Measurements from ENCODE around the gene RAC2. TPM values are rescaled to one million over a fixed set of nuclear protein-coding genes. Genes with fewer than 3 reads are reported as not detected.

RAC2 gene
- total and polyA plus RNA-seq, 2 of the 8 experiments (the other 6 are each of a cell fraction or from before 2014, with no cell fraction given): 2.3 to 4.3 TPM

- TF ChIP-seq CTBP2 (IDR thresholded peaks at IDR 0.05; ENCODE audit: borderline replicate concordance, insufficient read depth, insufficient read length, low read length) (no peak), RAD21 (IDR thresholded peaks at IDR 0.05 in 1 of 2, conservative IDR thresholded peaks at IDR 0.05 in 1 of 2; ENCODE audit: low read depth in 2 of 2, low read length in 2 of 2) (no peak), SIN3A (conservative IDR thresholded peaks at IDR 0.05 in 1 of 2, IDR thresholded peaks at IDR 0.05 in 1 of 2; ENCODE audit: low read depth in 1 of 2, low read length in 2 of 2) (no peak)
These were observed 44.3 kb downstream of the RAC2 start (continued) for GRCh38 chr22:37199760-37200108.
